HG02970 (cell line): ENCODE results near the gene PDE4B.

Experiments used
- ATAC-seq: cut with Tn5 transposase; IDR thresholded peaks from one replicate; pipeline ENCODE4 v1.9.1; 2021; ENCODE audit warnings: mild to moderate bottlenecking, moderate library complexity, moderate number of reproducible peaks; ENCODE audit not compliant: unreplicated experiment, low FRiP score

PDE4B gene

DNA sequence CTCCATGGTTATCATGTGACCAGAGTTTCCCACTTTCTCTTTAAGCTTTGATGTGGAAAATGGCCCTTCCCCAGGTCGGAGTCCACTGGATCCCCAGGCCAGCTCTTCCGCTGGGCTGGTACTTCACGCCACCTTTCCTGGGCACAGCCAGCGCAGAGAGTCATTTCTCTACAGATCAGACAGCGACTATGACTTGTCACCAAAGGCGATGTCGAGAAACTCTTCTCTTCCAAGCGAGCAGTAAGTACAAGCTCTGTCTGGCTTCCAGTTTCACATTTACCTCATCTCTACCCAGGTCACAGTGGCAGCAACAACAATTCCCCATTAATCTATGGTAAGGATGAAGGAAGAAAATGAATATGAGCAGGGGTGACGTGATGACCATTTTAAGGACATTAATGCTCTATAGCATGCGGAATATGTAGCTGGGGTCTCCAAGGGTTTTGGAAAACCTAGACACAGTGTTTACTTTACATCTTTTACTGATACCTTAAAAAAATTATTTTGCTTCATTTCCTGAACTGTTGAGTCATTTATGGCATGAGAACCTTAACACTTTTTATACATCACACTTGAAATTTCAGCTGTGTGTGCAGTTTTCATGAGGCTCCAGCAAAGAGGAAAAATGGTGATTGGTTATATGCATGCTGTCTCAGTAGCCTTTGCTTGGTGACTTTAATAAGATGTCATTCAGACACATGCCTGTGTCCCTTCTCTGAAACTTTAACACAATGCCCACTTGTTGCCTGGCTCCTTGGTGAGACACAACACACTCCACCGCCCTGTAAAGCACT is 454.9 kb downstream of the PDE4B start:
- ATAC-seq = no peak

DNA sequence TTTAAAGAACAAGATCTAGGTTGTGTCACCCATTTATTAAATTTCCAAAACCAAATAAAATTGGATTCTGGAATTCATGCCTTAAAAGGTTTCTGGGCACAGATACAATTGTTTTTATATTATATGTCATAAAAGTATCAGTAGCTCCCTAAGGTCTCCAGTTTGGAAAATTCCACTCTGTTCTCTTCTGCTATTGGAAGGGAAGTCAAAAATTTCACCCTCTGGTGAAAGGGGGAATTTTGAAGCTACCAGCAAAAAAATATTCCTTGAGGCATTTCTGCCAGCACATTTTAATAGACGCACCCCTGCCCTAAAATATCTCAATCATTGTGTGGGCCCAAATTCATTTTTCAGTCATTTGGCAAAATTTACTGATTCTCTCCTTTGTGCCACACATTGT is 455.6 kb downstream of the PDE4B start:
- no peak for ATAC-seq

DNA sequence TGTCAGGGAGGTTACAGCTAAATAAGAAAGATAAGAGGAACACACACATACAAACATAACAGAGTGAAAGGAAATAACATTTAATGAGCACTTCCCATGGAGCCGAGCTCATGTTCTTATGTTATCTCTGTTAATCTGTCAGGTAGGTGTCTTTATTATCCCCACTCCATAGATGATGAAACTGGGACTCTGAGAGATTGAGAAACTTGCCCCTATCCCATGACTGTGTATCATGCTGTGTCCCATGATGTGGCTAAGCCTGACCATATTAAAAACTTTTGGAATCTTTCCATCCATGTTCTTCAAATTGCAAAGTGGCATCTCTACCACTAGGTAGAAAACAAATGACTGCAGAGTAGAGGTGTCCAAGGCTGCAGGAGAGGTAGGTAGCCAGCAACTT is 456.1 kb downstream of the PDE4B start:
- ATAC-seq = no peak

GRCh38 chr1:66250075-66250474 is 457.4 kb downstream of the PDE4B start:
- no peak for ATAC-seq

DNA sequence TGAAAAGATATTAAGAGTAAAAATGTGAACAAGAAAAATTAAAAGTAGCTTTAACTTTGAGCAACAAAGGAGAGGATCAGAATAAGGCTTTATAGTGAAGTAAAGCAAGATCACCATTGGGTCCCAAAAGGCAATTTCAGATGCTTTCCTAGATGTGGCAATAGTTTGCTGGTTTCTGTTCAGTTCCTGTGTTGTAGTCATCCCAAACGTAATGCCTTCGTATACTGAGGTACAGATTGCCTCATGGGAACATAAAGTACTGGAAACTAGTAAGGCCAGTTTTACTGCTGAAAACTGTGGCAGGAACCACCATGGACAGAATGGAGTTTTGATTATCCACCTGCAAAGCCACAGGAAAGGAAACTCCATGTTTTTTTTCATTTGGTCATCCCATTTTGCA is 457.8 kb downstream of the PDE4B start:
- ATAC-seq = no peak

- no peak for ATAC-seq
These were observed 458.9 kb downstream of the PDE4B start for GRCh38 chr1:66251546-66251945.

DNA sequence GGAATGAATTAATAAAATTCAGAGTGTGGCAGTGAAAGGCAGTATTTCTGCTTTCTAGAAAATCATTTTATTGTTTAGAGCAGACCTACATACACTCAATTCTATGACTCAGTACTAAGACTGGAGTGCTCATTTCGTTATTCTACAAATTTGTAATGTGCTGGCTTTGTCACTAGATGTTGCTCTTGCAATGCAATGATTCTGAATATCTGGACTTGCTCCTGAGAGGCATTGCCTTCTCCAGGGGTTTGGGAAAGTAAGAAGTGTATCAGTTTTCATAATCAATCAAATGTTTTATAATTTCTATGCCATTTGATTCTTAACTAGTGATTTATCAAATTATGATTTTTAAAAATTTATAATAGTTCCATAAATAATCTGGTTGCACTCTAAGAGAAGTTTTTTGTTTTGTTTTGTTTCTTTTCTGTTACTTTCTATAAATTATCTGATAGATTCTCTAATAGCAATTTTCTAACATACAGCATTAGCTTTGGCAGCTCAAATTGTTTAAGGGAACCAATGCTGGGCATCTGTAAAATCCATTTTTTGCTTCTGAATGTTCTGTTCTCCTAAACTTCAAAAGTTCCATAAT is 460.7 kb downstream of the PDE4B start:
- ATAC-seq = no peak

DNA sequence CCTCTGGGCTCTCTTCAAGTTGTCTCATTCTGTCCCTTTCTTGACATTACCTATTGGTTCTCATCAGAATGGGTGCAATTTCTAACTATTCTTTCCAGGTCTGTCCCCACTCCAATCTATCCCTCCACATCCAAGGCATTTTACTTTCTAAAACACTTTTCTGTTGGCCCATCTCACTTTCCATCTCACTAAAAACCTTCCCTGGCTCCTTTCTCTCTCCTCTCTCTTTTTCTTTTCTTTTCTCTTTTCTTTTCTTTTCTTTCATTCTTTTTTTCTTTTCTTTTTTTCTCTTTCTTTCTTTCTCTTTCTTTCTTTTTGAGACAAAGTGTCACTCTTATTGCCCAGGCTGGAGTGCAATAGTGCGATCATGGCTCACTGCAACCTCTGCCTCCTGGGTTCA is 462.1 kb downstream of the PDE4B start:
- ATAC-seq = no peak

DNA sequence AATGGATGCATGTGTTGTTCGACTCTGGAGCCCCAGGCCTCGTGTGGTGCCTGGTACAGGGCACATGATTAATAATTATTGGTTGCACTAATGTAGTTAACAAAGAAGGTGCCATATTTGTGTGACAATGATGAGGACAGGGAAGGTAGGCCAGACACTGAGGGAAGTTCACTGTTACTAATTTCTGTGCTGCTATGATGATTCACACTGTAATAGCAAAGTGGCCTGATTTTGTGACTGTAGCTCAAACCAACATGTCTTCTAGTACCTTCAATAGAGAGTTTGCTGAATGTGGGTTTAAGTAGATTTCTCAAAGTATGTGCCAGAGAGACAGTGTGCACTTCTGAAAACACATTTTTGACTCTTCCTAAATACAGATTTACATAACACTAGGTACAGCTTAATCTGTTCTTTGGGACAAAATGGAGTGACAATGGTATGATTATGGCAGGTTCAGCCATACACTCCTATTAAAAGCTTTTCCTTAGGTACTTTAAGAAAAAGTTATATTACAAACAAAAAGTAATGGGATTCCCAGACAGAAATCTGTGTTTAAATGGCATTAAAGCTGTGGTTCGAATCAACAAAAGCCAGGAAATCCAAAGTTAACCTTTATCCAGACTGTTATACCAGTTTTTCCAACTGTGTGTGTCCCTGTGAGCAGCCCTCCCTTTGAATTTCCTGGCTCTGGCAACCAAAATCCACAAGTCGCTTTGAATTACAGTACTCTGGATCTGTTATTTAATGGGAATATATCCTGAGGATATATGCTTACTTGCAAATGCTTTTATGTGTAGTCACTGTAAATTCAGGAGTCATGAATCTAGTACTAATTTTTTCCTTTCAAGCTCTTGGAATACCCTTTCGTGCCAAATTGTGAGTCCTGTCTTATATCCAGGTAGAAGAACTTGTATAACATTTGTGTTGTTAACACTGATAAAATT is 464.2 kb downstream of the PDE4B start:
- ATAC-seq = no peak

DNA sequence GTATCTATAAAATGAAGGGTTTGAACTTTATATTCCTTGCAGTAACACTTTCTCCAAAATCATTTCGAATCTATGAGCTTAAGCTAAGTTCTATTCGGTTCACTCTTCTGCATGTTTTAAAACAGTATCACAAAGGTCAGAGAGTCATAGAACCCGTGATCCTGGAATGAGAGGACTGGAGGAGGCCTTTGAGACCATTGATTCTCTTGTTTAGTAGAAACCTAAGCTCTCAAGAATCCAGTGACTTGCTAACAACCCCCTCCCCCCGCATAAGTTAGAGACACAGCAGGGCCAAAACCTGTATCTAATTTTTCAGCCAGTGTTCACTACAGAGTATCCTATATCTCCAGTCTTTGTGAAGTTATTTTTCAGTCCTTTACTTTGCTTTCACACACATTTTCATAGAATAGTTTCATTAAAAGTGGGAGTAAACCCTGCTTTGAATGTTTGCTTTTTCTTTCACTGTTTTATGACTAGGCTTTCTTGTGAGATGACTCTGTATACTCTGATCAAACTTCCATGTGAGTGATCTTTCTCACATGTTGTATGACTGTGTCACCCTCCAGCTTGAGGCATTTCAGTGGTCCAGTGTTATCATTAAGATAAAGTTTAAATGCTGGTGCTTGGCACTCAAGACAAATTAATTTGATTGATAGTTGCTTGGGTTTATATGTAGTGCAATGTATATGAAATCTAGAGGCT is 465.9 kb downstream of the PDE4B start:
- ATAC-seq = no peak

- no peak for ATAC-seq
These were observed 468.7 kb downstream of the PDE4B start for GRCh38 chr1:66261364-66261763.

- ATAC-seq = no peak
These were observed 469.7 kb downstream of the PDE4B start for GRCh38 chr1:66262208-66262963.

- ATAC-seq = no peak
These were observed 472.6 kb downstream of the PDE4B start for GRCh38 chr1:66265268-66265667.

GRCh38 chr1:66265796-66266195 is 473.1 kb downstream of the PDE4B start:
- ATAC-seq = no peak

GRCh38 chr1:66266350-66266749 is 473.7 kb downstream of the PDE4B start:
- no peak for ATAC-seq

DNA sequence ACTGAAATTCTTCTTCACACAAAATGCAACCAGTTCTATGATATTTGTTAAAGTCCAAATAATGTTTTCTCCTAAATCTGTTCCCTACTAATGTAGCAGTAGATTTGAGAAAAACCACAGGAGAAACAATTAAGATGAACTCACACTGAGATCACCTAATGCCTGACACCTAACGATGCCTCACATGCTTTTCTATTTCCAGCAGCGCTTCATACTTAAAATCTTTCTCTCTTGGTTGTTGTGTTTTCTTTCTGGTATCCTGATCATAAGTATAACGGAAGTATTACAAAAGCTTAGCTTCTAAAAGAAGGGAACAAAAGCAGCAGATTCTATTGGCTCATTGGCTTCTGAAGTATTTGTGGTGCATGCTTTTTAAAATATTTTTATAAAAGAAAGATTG is 474.1 kb downstream of the PDE4B start:
- ATAC-seq = no peak

GRCh38 chr1:66267201-66267940 is 474.7 kb downstream of the PDE4B start:
- no peak for ATAC-seq

- ATAC-seq = no peak
These were observed 476.5 kb downstream of the PDE4B start for GRCh38 chr1:66269222-66269621.

GRCh38 chr1:66270119-66270812 is 477.6 kb downstream of the PDE4B start:
- no peak for ATAC-seq
